Fibroblast of villous mesenchyme (primary cell): Measurements from ENCODE around the gene FGF5. TPM values are rescaled to one million over a fixed set of nuclear protein-coding genes. Genes with fewer than 3 reads are reported as not detected.

Source experiments
- DNase-seq: peaks from one replicate; pipeline ENCODE4 v3.0.0-alpha.2; 2010; ENCODE audit warnings: low read depth
- H3K4me3 ChIP-seq: 2 replicates; pipeline ENCODE4 v1.5.1; 2011; ENCODE audit warnings: low read depth, mild to moderate bottlenecking, low read length
- total RNA-seq: library from RNA; depleted of rRNA; stranded (reverse); fragments of >200 nt; gene quantifications from 2 replicates; pipeline ENCODE4 v1.2.3, GENCODE V29; 2012
- TF ChIP-seq, protein P1 (sequence below): IDR thresholded peaks from 2 replicates; pipeline ENCODE4 v1.5.1; 2012; ENCODE audit warnings: low read depth, mild to moderate bottlenecking, low read length; ENCODE audit not compliant: insufficient read depth

FGF5 gene
- total RNA-seq, 1 donor, result 5.2 TPM

DNA sequence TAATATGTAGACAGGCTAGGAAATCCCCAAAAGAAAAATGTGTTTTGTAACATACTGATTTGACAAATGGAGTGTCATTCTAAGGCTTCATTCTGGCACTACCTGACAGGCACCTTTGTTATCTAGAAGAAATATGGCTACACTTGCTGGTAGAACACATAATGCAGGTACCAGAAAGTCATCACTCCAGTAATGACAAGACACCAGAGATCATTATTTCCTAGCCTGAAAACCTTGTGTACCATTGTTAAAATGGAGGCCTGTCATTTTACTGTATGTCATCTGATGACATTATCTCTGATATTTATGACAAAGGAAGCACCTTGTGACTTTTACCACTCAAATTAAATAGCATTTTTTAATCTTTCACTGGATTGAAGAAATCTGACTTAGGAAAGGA, 13.5 kb upstream of the FGF5 start:
- no peak overlapping the region for H3K4me3 ChIP-seq
- no peak for DNase-seq
- TF ChIP-seq, protein P1, sequence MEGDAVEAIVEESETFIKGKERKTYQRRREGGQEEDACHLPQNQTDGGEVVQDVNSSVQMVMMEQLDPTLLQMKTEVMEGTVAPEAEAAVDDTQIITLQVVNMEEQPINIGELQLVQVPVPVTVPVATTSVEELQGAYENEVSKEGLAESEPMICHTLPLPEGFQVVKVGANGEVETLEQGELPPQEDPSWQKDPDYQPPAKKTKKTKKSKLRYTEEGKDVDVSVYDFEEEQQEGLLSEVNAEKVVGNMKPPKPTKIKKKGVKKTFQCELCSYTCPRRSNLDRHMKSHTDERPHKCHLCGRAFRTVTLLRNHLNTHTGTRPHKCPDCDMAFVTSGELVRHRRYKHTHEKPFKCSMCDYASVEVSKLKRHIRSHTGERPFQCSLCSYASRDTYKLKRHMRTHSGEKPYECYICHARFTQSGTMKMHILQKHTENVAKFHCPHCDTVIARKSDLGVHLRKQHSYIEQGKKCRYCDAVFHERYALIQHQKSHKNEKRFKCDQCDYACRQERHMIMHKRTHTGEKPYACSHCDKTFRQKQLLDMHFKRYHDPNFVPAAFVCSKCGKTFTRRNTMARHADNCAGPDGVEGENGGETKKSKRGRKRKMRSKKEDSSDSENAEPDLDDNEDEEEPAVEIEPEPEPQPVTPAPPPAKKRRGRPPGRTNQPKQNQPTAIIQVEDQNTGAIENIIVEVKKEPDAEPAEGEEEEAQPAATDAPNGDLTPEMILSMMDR, result no peak

DNA sequence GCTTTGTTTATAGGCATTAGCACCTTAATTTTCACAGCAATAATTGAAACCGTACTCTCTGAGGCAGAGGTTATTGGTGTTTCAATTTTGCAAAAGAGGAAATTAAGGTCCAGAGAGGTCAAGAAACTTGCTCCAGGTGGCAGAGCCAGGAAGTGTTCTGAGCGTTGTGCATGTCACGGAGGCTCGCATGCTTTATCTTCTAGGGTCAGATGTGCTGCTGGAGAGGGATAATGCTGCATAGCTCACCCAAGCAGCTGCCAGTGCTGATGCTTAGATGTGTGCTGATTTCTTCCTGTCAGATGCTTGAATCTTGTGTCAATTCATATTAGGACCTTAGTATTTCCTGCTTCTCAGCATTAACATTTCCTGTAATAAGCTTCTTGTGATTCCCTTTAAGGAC, 13.0 kb upstream of the FGF5 start:
- no peak overlapping the region for H3K4me3 ChIP-seq
- TF ChIP-seq, protein P1, result no peak
- DNase-seq, result no peak

DNA sequence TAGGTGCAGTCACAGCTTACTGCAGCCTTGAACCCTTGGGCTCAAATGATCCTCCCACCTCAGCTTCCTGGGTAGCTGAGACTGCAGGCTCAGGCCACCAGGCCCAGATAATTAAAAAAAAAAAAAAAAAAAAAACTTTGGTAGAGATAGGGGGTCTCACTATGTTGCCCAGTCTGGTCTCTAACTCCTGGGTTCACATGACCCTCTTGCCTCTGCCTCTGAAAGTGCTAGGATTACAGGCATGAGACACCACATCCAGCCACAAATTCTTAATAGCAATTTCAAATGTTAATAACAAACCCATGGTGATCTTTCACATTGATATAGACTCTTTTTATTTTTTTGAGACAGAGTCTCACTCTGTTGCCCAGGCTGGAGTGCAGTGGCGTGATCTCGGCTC, 12.3 kb upstream of the FGF5 start:
- no peak overlapping the region for H3K4me3 ChIP-seq
- TF ChIP-seq, protein P1, result no peak
- DNase-seq, result no peak

DNA sequence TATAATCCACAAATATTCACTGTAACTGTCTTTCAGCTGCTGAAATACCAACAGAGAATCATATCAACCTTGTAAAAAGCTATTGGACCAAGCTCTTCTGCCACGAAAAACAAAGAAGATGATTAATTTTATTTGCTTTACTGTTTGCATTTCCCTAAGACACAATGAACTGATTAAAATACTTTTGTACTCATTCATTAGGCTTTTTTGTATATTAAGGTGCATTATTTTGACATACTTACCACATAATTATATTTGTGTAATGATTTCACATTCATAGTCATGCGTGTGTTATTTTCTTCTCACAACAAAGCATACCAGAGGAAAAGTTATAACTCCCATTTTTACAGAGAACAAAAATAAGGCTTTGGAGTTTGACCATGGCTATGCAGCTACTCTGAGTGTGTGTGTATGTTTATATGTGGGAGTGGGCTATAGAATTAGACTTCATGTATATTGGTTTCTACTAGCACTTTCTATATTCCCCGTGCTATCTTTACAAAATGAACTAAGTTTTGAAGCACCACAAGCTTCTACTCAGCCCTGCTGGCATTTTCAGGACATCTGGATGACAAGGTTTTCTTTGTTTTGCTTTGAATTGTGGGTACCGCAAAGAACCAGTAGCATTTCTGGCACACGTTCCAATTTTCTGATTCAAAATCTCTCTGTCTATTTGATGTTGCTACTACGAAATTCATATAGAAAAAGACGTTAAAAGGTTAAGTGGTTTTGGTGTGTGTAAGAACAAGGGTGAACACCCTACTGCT, 11.0 kb upstream of the FGF5 start:
- H3K4me3 ChIP-seq, result no peak overlapping the region
- DNase-seq, result peak; percentile 27
- TF ChIP-seq, protein P1, result no peak

DNA sequence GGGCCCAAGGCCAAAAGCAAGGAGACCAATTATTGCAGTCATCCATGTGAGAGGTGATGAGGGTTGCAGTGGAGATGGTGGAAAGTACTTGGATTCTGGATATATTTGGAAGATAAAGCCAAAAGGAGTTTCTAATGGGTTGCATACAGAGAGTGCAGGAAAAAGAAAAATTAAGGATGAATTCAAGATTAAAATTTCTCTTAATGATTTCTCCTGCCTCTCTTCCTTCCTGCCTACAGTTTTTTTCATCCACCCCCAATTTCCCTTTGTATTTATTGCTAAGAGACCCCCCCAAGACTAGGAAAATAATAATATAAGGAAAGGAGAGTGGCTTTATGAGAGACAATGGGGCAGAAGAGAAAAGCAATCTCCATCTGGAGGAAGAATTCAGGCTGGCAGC, 8.6 kb upstream of the FGF5 start:
- TF ChIP-seq, protein P1, result no peak
- no peak for DNase-seq
- H3K4me3 ChIP-seq, result no peak overlapping the region

DNA sequence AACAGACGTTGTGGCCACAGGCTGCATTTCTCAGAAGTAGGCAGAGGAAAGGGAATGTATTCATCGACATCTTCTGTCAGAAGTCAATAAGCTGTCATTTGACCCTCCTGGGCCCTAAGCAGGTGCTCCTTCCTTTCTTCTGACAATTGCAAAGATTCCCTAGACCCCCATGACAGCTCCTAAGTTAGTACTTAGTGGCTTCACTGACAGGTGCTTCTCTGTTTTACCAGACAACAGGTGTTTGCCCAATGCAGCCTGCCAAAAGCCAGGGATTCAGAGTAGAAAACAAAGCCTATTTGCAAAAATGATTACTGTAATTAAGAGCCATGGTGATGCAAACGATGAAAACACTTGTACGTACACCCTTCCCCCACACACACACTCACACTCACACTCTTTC, 7.5 kb upstream of the FGF5 start:
- no peak for DNase-seq
- no peak overlapping the region for H3K4me3 ChIP-seq
- TF ChIP-seq, protein P1, result no peak

DNA sequence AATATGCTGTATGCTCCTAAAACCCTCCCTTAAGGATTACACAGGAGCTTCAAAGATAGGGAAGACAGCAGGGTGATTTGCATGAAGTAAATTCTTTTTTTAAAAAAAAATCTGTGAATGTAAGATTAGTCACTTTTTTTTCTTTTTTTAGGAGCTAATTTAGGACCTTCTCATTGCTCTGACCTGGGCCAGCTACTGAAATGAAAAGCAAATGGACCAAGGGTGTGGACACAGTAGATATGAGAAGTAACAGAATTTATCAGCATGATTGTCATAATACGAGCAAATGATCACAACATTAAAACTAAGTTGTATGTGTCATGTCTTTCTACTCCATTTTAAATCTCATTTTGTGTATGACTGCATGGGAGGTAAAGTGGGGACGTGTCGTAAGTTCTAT, 6.6 kb upstream of the FGF5 start:
- TF ChIP-seq, protein P1, result no peak
- H3K4me3 ChIP-seq, result no peak overlapping the region
- no peak for DNase-seq
